ENCODE data around the gene C9orf43.

GRCh38 chr9:113398796-113399195 lies 11.8 kb upstream of the C9orf43 start:
- TF ChIP-seq CTCF (conservative IDR thresholded peaks at IDR 0.05 in 1 of 2, IDR thresholded peaks at IDR 0.05 in 1 of 2; ENCODE audit: extremely low read depth in 1 of 2, insufficient read depth in 1 of 2, low read depth in 1 of 2, low read length in 2 of 2), result no peak
- TF ChIP-seq EZH2 (IDR thresholded peaks at IDR 0.05; ENCODE audit: borderline replicate concordance, low read length), result no peak

Data from mammary epithelial cell (primary cell).